Nucleus accumbens (tissue), 56 donors: ENCODE data around the gene ABHD12.
"Not testable (repeated sequence)": the region's sequence is repeated elsewhere in the genome, so short reads cannot be mapped to it uniquely, and the experiment has no call there.

Source experiments
- DNase-seq, 56 donors: peaks; one replicate each; lab custom pipeline; 2025; lab: John Stamatoyannopoulos, UW

The ABHD12 gene

GRCh38 chr20:25390538-25391528 lies at the start of gene ABHD12:
ABHD12 (minus strand) TSS chr20:25390835; CDS start chr20:25390703, 132 bp downstream.
- peak; percentile 52 to 98 (median 94) for DNase-seq

- no peak for DNase-seq
Observed at GRCh38 chr20:25439328-25439727, 48.7 kb upstream of the ABHD12 start.

- DNase-seq, result no peak
Observed at GRCh38 chr20:25437153-25437581, 46.5 kb upstream of the ABHD12 start.

GRCh38 chr20:25424536-25424935 lies 33.9 kb upstream of the ABHD12 start:
- no peak for DNase-seq

- no peak for DNase-seq
Observed at GRCh38 chr20:25422032-25422431, 31.4 kb upstream of the ABHD12 start.

GRCh38 chr20:25421102-25421501 lies 30.5 kb upstream of the ABHD12 start:
- no peak for DNase-seq

GRCh38 chr20:25418776-25419175 lies 28.1 kb upstream of the ABHD12 start:
- no peak for DNase-seq

GRCh38 chr20:25408890-25409289 lies 18.3 kb upstream of the ABHD12 start:
- no peak for DNase-seq

GRCh38 chr20:25408170-25408547 lies 17.5 kb upstream of the ABHD12 start:
- DNase-seq, result no peak

- DNase-seq, result peak in 55 of 56 donors; percentile 20 to 91 (median 73)
Observed at GRCh38 chr20:25407311-25408169, 16.9 kb upstream of the ABHD12 start, which contains the start of gene GINS1. GINS1 (plus strand) TSS chr20:25407673; CDS start chr20:25407821, 148 bp downstream.

GRCh38 chr20:25402583-25402982 lies 11.9 kb upstream of the ABHD12 start:
- no peak for DNase-seq

- DNase-seq, result not testable (repeated sequence)
Observed at GRCh38 chr20:25400291-25400732, 9.7 kb upstream of the ABHD12 start.

GRCh38 chr20:25399037-25399430 lies 8.4 kb upstream of the ABHD12 start:
- DNase-seq, result peak in 29 of 56 donors; percentile 1 to 69 (median 26)

- DNase-seq, result no peak
Observed at GRCh38 chr20:25398376-25399036, 7.9 kb upstream of the ABHD12 start.

- no peak for DNase-seq
Observed at GRCh38 chr20:25397821-25398220, 7.2 kb upstream of the ABHD12 start.

GRCh38 chr20:25397096-25397495 lies 6.5 kb upstream of the ABHD12 start:
- DNase-seq, result no peak

GRCh38 chr20:25394996-25395395 lies 4.4 kb upstream of the ABHD12 start:
- no peak for DNase-seq

GRCh38 chr20:25394276-25394675 lies 3.6 kb upstream of the ABHD12 start:
- DNase-seq, result peak in 2 of 56 donors; percentile 3 to 4

GRCh38 chr20:25389858-25390537 lies 637 bp downstream of the ABHD12 start:
- peak in 34 of 56 donors; percentile 6 to 64 (median 47) for DNase-seq

GRCh38 chr20:25389401-25389857 lies 1.2 kb downstream of the ABHD12 start:
- DNase-seq, result no peak
